Measurements from ENCODE around the gene RUVBL1. TPM values are rescaled to one million over a fixed set of nuclear protein-coding genes. Genes with fewer than 3 reads are reported as not detected.

RUVBL1 gene
- total and polyA plus RNA-seq, 3 experiments from 2014 or later: 69.2 to 116 (median 114) TPM

DNA sequence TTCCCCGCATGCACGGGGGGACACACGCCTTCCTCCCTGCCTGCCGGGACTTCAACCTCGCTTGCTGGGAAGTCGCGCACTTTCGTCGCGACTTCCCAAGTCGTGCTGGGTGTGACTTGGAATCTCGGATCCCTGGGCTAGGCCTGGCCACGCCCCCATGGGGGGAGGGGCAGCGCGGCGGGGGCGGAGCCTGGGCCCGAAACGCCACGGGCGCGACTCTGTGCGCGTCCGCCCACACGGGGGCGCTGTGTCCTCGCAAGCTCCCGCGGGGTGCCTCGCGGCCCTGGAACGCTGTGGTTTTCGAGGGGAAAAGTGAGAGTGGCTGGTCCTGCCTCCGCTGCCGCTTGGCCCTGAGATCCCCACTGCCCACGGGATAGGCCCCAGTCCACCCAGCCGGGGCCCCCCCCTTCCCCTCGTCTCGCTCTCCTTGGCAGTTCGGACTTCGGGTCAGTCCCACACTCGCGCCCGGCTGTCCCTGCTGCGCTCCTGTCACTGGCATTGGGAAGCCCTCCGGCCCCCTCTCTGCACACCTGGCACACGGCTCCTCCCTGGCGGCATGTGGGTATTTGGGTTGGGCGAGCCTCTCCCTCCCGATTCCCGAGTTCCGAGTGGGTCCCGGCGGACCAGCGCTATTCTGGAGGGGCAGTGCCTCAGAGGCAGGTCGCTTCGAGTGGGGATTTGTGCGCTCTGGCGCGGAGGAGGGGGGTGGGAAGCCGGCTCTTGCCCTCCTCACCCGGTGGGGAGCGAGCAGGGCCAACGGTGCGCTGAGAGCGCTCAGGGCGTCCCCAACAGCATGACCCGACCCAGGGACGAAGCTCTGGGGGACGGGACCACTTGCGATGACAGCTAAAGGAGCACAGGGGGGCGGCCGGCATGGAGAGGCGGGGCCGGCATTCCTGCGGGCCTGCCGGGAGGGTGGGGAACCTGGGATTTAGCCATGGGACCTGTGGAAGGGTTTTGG lies 47.8 kb downstream of the RUVBL1 start:
- H3K27me3 Mint-ChIP-seq: peaks cover 0 to 2% of the 10 kb centered on the region in 2 donors
- H3K4me3 ChIP-seq (ENCODE audit: low read length): peak overlapping the region; percentile 55
- peak overlapping the region; percentile 20 for H3K27ac ChIP-seq (ENCODE audit: low read depth, low read length)
- H3K36me3 Mint-ChIP-seq: peaks cover 7 to 56% (median 14%) of the 10 kb centered on the region in 3 donors
- H3K4me1 ChIP-seq (ENCODE audit: insufficient read depth, low read length): peaks cover 16% of the 10 kb centered on the region
- H3K4me1 Mint-ChIP-seq: peaks cover 6 to 19% (median 8%) of the 10 kb centered on the region in 3 donors
- peak overlapping the region; percentile 53 to 85 (median 71) for H3K4me3 Mint-ChIP-seq
- CTCF ChIA-PET: interaction anchor here (0.6 to 3.0 kb wide), 11 partner anchors 8 to 246 kb away, joined by 3 to 15 read pairs (median 4); partner anchors contain the start of gene RUVBL1
- H3K27ac Mint-ChIP-seq: peak overlapping the region in 4 of 8 donors; percentile 26 to 66 (median 52)
- peak; percentile 78 to 86 (median 82) for DNase-seq
- POLR2A ChIA-PET: interaction anchor here (0.6 kb wide), 1 partner anchor 24 kb away, joined by 3 read pairs; the partner anchor contains the start of gene SEC61A1
- no peaks in the 10 kb centered on the region for H3K9me3 Mint-ChIP-seq
- no peaks in the 10 kb centered on the region for H3K27me3 ChIP-seq (ENCODE audit: insufficient read depth, low read length, poor library complexity, severe bottlenecking)
- H3K9me3 ChIP-seq (ENCODE audit: low read length): no peaks in the 10 kb centered on the region
- peaks cover 6% of the 10 kb centered on the region for H3K36me3 ChIP-seq (ENCODE audit: insufficient read depth, low read length)

DNA sequence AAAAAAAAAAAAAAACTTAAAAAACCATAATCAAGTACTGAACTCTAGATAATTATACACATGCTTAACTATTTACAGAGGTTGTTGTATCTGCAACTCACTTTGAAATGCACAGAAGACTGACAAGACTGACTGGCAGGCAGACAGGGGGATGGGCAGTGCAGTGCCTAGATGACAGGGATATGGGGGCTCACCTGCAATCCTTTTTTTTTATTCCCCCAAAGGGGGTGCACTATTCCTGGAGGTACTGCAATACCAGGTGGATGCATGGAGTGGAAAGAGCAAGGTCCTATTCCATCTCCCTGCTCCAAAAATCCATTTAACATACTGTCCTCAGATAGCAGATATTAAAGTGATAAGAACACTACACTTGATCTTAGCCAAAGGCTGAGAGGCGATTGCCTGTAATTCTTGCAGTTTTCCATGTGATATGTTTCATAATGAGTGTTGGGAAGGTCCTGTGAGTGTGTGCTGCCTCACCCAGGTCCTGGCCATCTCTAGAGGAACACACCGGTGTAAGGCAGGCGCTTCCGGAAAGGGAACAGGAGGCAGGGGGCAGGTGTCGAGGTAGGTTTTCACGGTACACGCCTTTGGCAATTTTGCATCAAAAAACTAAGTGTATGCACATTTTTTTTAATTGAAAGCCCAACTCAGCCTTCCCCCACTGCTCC lies 48.6 kb downstream of the RUVBL1 start:
- Mint-ChIP-seq H3K4me1 (peaks cover 6 to 21% (median 11%) of the 10 kb centered on the region in 3 donors), H3K27ac (peak overlapping the region in 3 of 8 donors; percentile 43 to 75 (median 66)), H3K4me3 (peak overlapping the region; percentile 19 to 72 (median 43)), H3K36me3 (peaks cover 0 to 56% (median 8%) of the 10 kb centered on the region in 3 donors), H3K27me3 (peaks cover 0 to 5% of the 10 kb centered on the region in 2 donors), H3K9me3 (no peaks in the 10 kb centered on the region)
- Histone ChIP-seq H3K4me3 (ENCODE audit: low read length) (no peak overlapping the region), H3K27me3 (ENCODE audit: insufficient read depth, low read length, poor library complexity, severe bottlenecking) (no peaks in the 10 kb centered on the region), H3K27ac (ENCODE audit: low read depth, low read length) (no peak overlapping the region), H3K4me1 (ENCODE audit: insufficient read depth, low read length) (peaks cover 16% of the 10 kb centered on the region), H3K9me3 (ENCODE audit: low read length) (no peaks in the 10 kb centered on the region), H3K36me3 (ENCODE audit: insufficient read depth, low read length) (peaks cover 12% of the 10 kb centered on the region)
- POLR2A ChIA-PET: interaction anchor here (0.6 kb wide), 1 partner anchor 23 kb away, joined by 3 read pairs; the partner anchor contains the start of gene SEC61A1
- DNase-seq: no peak
- CTCF ChIA-PET: interaction anchor here (0.8 to 3.0 kb wide), 8 partner anchors 9 to 59 kb away, joined by 3 to 15 read pairs (median 4); no protein-coding TSS in a partner anchor

DNA sequence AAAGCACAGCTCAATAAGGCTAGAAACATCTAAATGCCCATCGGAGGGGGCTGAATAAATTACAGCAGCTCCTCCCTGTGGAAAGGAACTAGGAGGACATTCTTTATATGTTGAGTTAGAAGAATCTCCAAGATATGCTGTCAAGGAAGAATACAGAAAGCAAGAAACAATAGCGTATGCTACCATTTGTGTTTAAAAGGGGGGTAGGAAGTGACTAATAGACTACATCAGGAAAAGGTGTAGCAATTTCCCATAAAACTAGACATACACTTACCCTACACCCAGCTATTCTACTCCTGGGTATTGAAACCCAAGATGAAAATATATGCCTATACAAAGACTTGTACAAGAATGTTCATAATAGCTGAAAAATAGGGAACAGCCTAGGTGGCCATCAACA lies 49.8 kb downstream of the RUVBL1 start:
- no peak overlapping the region for H3K27ac ChIP-seq (ENCODE audit: low read depth, low read length)
- H3K9me3 Mint-ChIP-seq: no peaks in the 10 kb centered on the region
- CTCF ChIA-PET: interaction anchor here (1.0 to 1.6 kb wide), 5 partner anchors 9 to 249 kb away, joined by 3 to 5 read pairs (median 4); partner anchors contain the start of gene SEC61A1
- no peak overlapping the region for H3K4me3 ChIP-seq (ENCODE audit: low read length)
- H3K27ac Mint-ChIP-seq: peak overlapping the region in 4 of 8 donors; percentile 12 to 80 (median 62)
- H3K36me3 ChIP-seq (ENCODE audit: insufficient read depth, low read length): peaks cover 12% of the 10 kb centered on the region
- peaks cover 16% of the 10 kb centered on the region for H3K4me1 ChIP-seq (ENCODE audit: insufficient read depth, low read length)
- POLR2A ChIA-PET: interaction anchor here (0.6 to 0.7 kb wide), 2 partner anchors 39 to 311 kb away, joined by 3 to 4 read pairs; no protein-coding TSS in a partner anchor
- no peaks in the 10 kb centered on the region for H3K27me3 ChIP-seq (ENCODE audit: insufficient read depth, low read length, poor library complexity, severe bottlenecking)
- peaks cover 6 to 21% (median 11%) of the 10 kb centered on the region in 3 donors for H3K4me1 Mint-ChIP-seq
- H3K27me3 Mint-ChIP-seq: peaks cover 0 to 5% of the 10 kb centered on the region in 2 donors
- no peak for DNase-seq
- peaks cover 0 to 54% (median 6%) of the 10 kb centered on the region in 3 donors for H3K36me3 Mint-ChIP-seq
- H3K4me3 Mint-ChIP-seq: peak overlapping the region in 1 of 7 donors; percentile 48
- no peaks in the 10 kb centered on the region for H3K9me3 ChIP-seq (ENCODE audit: low read length)

DNA sequence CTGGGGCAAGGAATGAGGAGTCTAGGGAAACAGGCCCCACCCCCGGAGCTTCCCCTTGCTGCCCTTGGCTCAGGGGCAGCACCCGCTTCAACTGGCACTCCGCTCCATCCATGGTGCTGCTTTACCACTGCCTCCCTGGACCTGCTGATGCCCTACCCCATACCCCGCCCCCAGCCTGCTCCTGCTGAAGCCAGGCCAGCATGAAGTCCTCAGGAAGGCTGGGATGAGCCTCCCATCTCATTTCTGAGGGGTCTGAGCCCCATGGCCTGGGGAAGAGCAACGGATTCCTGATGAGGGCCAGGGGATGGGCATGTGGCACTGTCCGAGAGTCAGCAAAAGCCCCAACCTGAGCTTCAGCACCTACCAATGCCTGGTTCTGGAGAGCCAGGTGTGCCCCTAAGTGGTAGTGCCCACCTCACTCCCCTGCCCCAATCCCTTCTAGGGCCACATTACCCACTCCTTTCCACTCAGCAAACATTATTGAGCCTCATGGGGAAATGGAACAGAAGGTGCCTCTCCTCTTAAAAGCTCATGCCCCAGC lies 50.4 kb downstream of the RUVBL1 start:
- peak overlapping the region in 4 of 8 donors; percentile 12 to 80 (median 62) for H3K27ac Mint-ChIP-seq

DNA sequence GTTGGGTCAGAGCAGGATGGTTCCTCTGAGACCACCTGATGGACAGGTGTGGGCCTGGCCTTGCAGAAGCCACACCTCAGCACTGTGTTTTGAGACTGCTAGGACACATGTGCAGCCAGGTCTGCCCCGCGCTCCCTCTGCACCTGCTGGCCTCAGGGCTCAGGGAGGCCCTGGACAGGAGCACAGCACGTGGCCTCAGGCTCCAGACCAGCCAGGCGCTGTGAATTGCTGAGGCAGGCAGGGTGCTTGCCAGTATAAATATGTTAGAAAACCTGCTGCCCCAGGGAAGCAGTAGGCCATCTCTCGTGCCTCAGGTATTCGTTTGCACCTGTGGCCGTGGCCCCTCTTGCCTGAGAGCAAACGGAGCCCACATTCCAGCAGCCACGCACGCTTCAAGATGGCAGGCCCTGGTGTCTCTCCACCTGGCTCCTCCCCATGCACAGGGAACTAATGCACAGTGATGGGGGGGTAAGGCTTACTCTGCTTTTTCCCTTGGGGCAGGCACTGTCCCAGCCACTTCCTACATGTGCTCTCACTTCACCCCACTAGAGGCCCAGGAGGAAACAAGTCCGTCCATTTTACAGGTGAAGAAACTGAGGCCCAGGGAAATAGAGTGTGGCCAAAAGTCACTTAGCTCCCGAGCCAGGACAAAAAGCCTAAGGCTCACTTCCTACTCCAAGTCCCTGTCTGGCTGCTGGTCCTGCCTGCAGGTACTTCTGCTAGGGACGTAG lies 51.0 kb downstream of the RUVBL1 start:
- no peak overlapping the region for H3K27ac Mint-ChIP-seq

More for the DNA sequence above, 50.4 kb downstream of the RUVBL1 start:
- Histone ChIP-seq H3K27ac (ENCODE audit: low read depth, low read length) (no peak overlapping the region), H3K9me3 (ENCODE audit: low read length) (no peaks in the 10 kb centered on the region), H3K27me3 (ENCODE audit: insufficient read depth, low read length, poor library complexity, severe bottlenecking) (no peaks in the 10 kb centered on the region), H3K4me3 (ENCODE audit: low read length) (no peak overlapping the region), H3K4me1 (ENCODE audit: insufficient read depth, low read length) (peaks cover 16% of the 10 kb centered on the region), H3K36me3 (ENCODE audit: insufficient read depth, low read length) (peaks cover 18% of the 10 kb centered on the region)
- no peaks in the 10 kb centered on the region for H3K9me3 Mint-ChIP-seq
- no peak for DNase-seq
- H3K36me3 Mint-ChIP-seq: peaks cover 1 to 54% (median 3%) of the 10 kb centered on the region in 3 donors
- POLR2A ChIA-PET: no interaction called here
- CTCF ChIA-PET: interaction anchor here (1.0 to 1.6 kb wide), 5 partner anchors 9 to 249 kb away, joined by 3 to 5 read pairs (median 4); partner anchors contain the start of gene SEC61A1
- peaks cover 6 to 21% (median 13%) of the 10 kb centered on the region in 3 donors for H3K4me1 Mint-ChIP-seq
- peaks cover 0 to 5% of the 10 kb centered on the region in 2 donors for H3K27me3 Mint-ChIP-seq
- no peak overlapping the region for H3K4me3 Mint-ChIP-seq

DNA sequence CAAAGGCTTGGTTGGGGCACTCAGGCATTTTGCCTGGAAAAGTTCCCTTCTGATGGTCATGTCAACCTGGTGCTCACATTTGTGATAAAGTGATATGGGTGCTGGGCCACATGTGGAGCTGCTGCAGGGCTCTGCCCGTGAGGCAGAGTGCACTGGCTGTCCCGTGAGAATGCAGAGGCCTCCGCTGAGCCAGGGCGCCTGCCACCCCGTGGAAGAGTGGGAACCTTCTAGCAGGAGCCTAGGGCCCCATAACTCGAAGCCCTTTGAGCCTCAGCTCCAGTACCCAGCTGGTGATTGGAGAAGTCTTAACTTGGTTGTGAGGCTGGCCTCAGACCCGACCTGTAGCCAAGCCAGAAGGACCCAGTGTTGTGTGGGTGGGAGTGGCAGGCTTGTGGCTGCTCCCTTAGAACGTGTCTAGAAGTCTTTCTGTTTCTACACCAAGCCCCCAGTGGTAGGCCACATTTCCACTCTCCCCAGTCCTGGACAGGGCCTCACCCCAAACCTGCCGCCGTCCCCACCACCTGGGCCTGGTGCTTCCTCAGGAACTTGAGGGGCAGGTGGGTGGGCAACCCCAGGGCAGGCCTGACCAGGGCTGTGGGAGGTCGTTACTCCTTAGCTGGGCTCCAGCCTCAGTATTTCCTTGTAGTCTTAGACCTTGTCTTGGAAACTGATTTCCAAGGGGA lies 51.7 kb downstream of the RUVBL1 start:
- ChIA-PET POLR2A (interaction anchor here (0.6 kb wide), 1 partner anchor 448 kb away, joined by 4 read pairs; no protein-coding TSS in a partner anchor), CTCF (no interaction called here)
- Histone ChIP-seq H3K36me3 (ENCODE audit: insufficient read depth, low read length) (peaks cover 31% of the 10 kb centered on the region), H3K4me1 (ENCODE audit: insufficient read depth, low read length) (peaks cover 16% of the 10 kb centered on the region), H3K27ac (ENCODE audit: low read depth, low read length) (no peak overlapping the region), H3K9me3 (ENCODE audit: low read length) (no peaks in the 10 kb centered on the region), H3K27me3 (ENCODE audit: insufficient read depth, low read length, poor library complexity, severe bottlenecking) (no peaks in the 10 kb centered on the region), H3K4me3 (ENCODE audit: low read length) (no peak overlapping the region)
- Mint-ChIP-seq H3K9me3 (no peaks in the 10 kb centered on the region), H3K36me3 (peaks cover 3 to 63% (median 14%) of the 10 kb centered on the region in 3 donors), H3K27me3 (peaks cover 0 to 5% of the 10 kb centered on the region in 2 donors), H3K4me3 (no peak overlapping the region), H3K4me1 (peaks cover 6 to 23% (median 14%) of the 10 kb centered on the region in 3 donors), H3K27ac (peak overlapping the region in 2 of 8 donors; percentile 17 to 50)
- DNase-seq: no peak

More for the DNA sequence above, 51.0 kb downstream of the RUVBL1 start:
- H3K27ac ChIP-seq (ENCODE audit: low read depth, low read length): no peak overlapping the region
- no peak for DNase-seq
- no peaks in the 10 kb centered on the region for H3K27me3 ChIP-seq (ENCODE audit: insufficient read depth, low read length, poor library complexity, severe bottlenecking)
- peaks cover 3 to 56% (median 10%) of the 10 kb centered on the region in 3 donors for H3K36me3 Mint-ChIP-seq
- H3K9me3 Mint-ChIP-seq: no peaks in the 10 kb centered on the region
- no peaks in the 10 kb centered on the region for H3K9me3 ChIP-seq (ENCODE audit: low read length)
- peaks cover 0 to 5% of the 10 kb centered on the region in 2 donors for H3K27me3 Mint-ChIP-seq
- H3K36me3 ChIP-seq (ENCODE audit: insufficient read depth, low read length): peaks cover 24% of the 10 kb centered on the region
- peaks cover 6 to 19% (median 14%) of the 10 kb centered on the region in 3 donors for H3K4me1 Mint-ChIP-seq
- no peak overlapping the region for H3K4me3 ChIP-seq (ENCODE audit: low read length)
- no peak overlapping the region for H3K4me3 Mint-ChIP-seq
- H3K4me1 ChIP-seq (ENCODE audit: insufficient read depth, low read length): peaks cover 16% of the 10 kb centered on the region
- POLR2A ChIA-PET: interaction anchor here (0.6 kb wide), 1 partner anchor 449 kb away, joined by 4 read pairs; no protein-coding TSS in a partner anchor
- CTCF ChIA-PET: interaction anchor here (1.0 kb wide), 1 partner anchor 250 kb away, joined by 4 read pairs; no protein-coding TSS in a partner anchor

Data from CD8-positive, alpha-beta memory T cell (primary cell).